SU-DHL-6 (cell line): ENCODE data around the gene GUCY1A1.

Source experiments
- H2AFZ ChIP-seq: fragments of 200-600 bp; sonication (generic); 2 replicates; pipeline ENCODE4 v1.6.1; 2014; ENCODE audit warnings: low read depth, mild to moderate bottlenecking, moderate library complexity, mixed read lengths, antibody characterized with exemption, low read length; ENCODE audit not compliant: severe bottlenecking
- H3F3A ChIP-seq: fragments of 200-600 bp; shearing (Covaris generic); 2 replicates; pipeline ENCODE4 v1.6.0; 2016; ENCODE audit warnings: antibody characterized with exemption, mild to moderate bottlenecking; ENCODE audit not compliant: insufficient read depth
- H3K27ac ChIP-seq: fragments of 200-600 bp; sonication (generic); 2 replicates; pipeline ENCODE4 v1.5.1; 2016; ENCODE audit warnings: low read depth, mild to moderate bottlenecking, low read length, moderate library complexity, mixed read lengths
- H3K27me3 ChIP-seq: fragments of 200-600 bp; sonication (generic), shearing (Covaris generic); 2 replicates; pipeline ENCODE4 v1.6.0; 2014; ENCODE audit warnings: mild to moderate bottlenecking, low read length
- H3K36me3 ChIP-seq: fragments of 200-600 bp; sonication (generic); 2 replicates; pipeline ENCODE4 v1.6.1; 2014; ENCODE audit warnings: mild to moderate bottlenecking, low read length, mixed read lengths
- H3K4me2 ChIP-seq: fragments of 300-600, 200-600 bp; shearing (Covaris generic), sonication (generic); 2 replicates; pipeline ENCODE4 v1.6.0; 2014; ENCODE audit warnings: low read length, low read depth, mild to moderate bottlenecking; ENCODE audit not compliant: poor library complexity, severe bottlenecking
- H3K4me3 ChIP-seq: fragments of 200-600 bp; sonication (generic); 2 replicates; pipeline ENCODE4 v1.5.1; 2014; ENCODE audit warnings: antibody characterized with exemption, low read length, mild to moderate bottlenecking, mixed read lengths; ENCODE audit not compliant: insufficient read depth, poor library complexity, severe bottlenecking
- H3K79me2 ChIP-seq: fragments of 200-600 bp; sonication (generic); 2 replicates; pipeline ENCODE4 v1.6.1; 2014; ENCODE audit warnings: mild to moderate bottlenecking, low read length, moderate library complexity; ENCODE audit not compliant: insufficient read depth
- H3K9ac ChIP-seq: fragments of 200-600 bp; sonication (generic); 2 replicates; pipeline ENCODE4 v1.7.0; 2014; ENCODE audit warnings: mild to moderate bottlenecking, low read length
- H3K9me2 ChIP-seq: fragments of 200-600 bp; sonication (generic); replicated peaks from 2 replicates; pipeline ENCODE4 v1.6.1; 2014; ENCODE audit warnings: low read length; ENCODE audit not compliant: insufficient read depth
- H3K9me3 ChIP-seq: fragments of 200-600 bp; sonication (generic); 2 replicates; pipeline ENCODE4 v1.6.1; 2014; ENCODE audit warnings: low read length, mixed read lengths; ENCODE audit not compliant: insufficient read depth
- H4K20me1 ChIP-seq: fragments of 200-600 bp; sonication (generic); 2 replicates; pipeline ENCODE4 v1.6.1; 2014; ENCODE audit warnings: low read depth, mild to moderate bottlenecking, antibody characterized with exemption, low read length, moderate library complexity, mixed read lengths
- CTCF ChIP-seq: fragments of 200-600 bp; sonication (generic); IDR thresholded peaks from one replicate; pipeline ENCODE4 v1.5.1; 2017; ENCODE audit warnings: antibody characterized with exemption, mild to moderate bottlenecking, low read length, moderate library complexity; ENCODE audit not compliant: insufficient read depth, poor library complexity, severe bottlenecking
- EZH2phosphoT487 ChIP-seq: fragments of 200-600 bp; sonication (generic), shearing (Covaris generic); conservative IDR thresholded peaks from 2 replicates; pipeline ENCODE4 v1.6.1; 2018; ENCODE audit warnings: mild to moderate bottlenecking, antibody characterized with exemption, low read length, moderate library complexity, mixed read lengths

Gene GUCY1A1

GRCh38 chr4:155774033-155774432 lies 107.4 kb downstream of the GUCY1A1 start:
- no peaks in the 10 kb centered on the region for H3F3A ChIP-seq
- H3K4me3 ChIP-seq, result no peak overlapping the region
- H3K27me3 ChIP-seq, result no peaks in the 10 kb centered on the region
- H3K36me3 ChIP-seq, result no peaks in the 10 kb centered on the region
- H3K27ac ChIP-seq, result no peak overlapping the region
- TF ChIP-seq EZH2phosphoT487 (no peak), CTCF (no peak)
- no peaks in the 10 kb centered on the region for H3K9me3 ChIP-seq
- no peaks in the 10 kb centered on the region for H3K79me2 ChIP-seq
- H2AFZ ChIP-seq, result no peak overlapping the region
- H3K9ac ChIP-seq, result no peak overlapping the region
- no peaks in the 10 kb centered on the region for H4K20me1 ChIP-seq
- H3K4me2 ChIP-seq, result no peak overlapping the region
- no peaks in the 10 kb centered on the region for H3K9me2 ChIP-seq

- TF ChIP-seq EZH2phosphoT487, result no peak
- TF ChIP-seq CTCF, result no peak
- Histone ChIP-seq H3K9me2 (no peaks in the 10 kb centered on the region), H4K20me1 (no peaks in the 10 kb centered on the region), H3K27ac (no peak overlapping the region), H2AFZ (no peak overlapping the region), H3K36me3 (no peaks in the 10 kb centered on the region), H3K4me3 (no peak overlapping the region), H3K9ac (no peak overlapping the region), H3F3A (no peaks in the 10 kb centered on the region), H3K4me2 (no peak overlapping the region), H3K9me3 (no peaks in the 10 kb centered on the region), H3K27me3 (no peaks in the 10 kb centered on the region), H3K79me2 (no peaks in the 10 kb centered on the region)
These were observed 111.5 kb downstream of the GUCY1A1 start for GRCh38 chr4:155777971-155778735.

- Histone ChIP-seq H3K9me2 (no peaks in the 10 kb centered on the region), H4K20me1 (no peaks in the 10 kb centered on the region), H3F3A (no peaks in the 10 kb centered on the region), H3K79me2 (no peaks in the 10 kb centered on the region), H3K9me3 (no peaks in the 10 kb centered on the region), H2AFZ (no peak overlapping the region), H3K4me3 (no peak overlapping the region), H3K27ac (no peak overlapping the region), H3K27me3 (no peaks in the 10 kb centered on the region), H3K4me2 (no peak overlapping the region), H3K36me3 (no peaks in the 10 kb centered on the region), H3K9ac (no peak overlapping the region)
- TF ChIP-seq EZH2phosphoT487 (no peak), CTCF (no peak)
These were observed 114.1 kb downstream of the GUCY1A1 start for GRCh38 chr4:155780775-155781174.
